ENCODE data around the gene ELOVL3. TPM values are rescaled to one million over a fixed set of nuclear protein-coding genes. Genes with fewer than 3 reads are reported as not detected.
A peak's percentile ranks its signal among the peaks of the same experiment; 100 is the strongest.

ELOVL3 gene
- total and polyA plus RNA-seq, 2 of the 4 experiments (the other 2 are of a cell fraction), result 0.09 to 0.36 TPM

- intact Hi-C loops (cut with micrococcal nuclease), result loop anchor here (2.0 kb wide), 1 partner anchor 22 kb away; no protein-coding TSS in a partner anchor
- Histone ChIP-seq H3K4ac (ENCODE audit: low read depth, low read length) (no peak overlapping the region), H3K27me3 (ENCODE audit: control insufficient read depth, insufficient read depth, low read length) (no peaks in the 10 kb centered on the region), H4K5ac (ENCODE audit: low read depth, low read length) (no peak overlapping the region), H3K23ac (ENCODE audit: low read depth, low read length) (peak overlapping the region; percentile 36; the same call in 1 of the 2 replicates), H3K9me1 (ENCODE audit: insufficient read depth, low read length) (peaks cover 34% of the 10 kb centered on the region), H3K56ac (ENCODE audit: extremely low read depth, insufficient read depth, low read length) (0 out of 2 replicates have a peak overlapping the region, but pooled peaks have one; percentile 4), H3K18ac (ENCODE audit: low read depth, low read length) (no peak overlapping the region), H2AFZ (replicated peaks; ENCODE audit: low read length, poor library complexity) (no peak overlapping the region), H2BK120ac (ENCODE audit: low read depth, low read length) (no peak overlapping the region), H4K8ac (ENCODE audit: low read depth in 2 of 2, low read length in 2 of 2) (no peak overlapping the region; a peak in 1 of 4 replicates), H2BK5ac (ENCODE audit: low read depth, low read length, poor library complexity, severe bottlenecking) (peak overlapping the region; percentile 36), H4K91ac (ENCODE audit: insufficient read depth, low read depth, low read length) (no peak overlapping the region), H2AK9ac (replicated peaks; ENCODE audit: low read depth, low read length, poor library complexity) (no peak overlapping the region), H3K14ac (replicated peaks; ENCODE audit: low read depth, low read length) (no peak overlapping the region; the same call in 1 of the 2 replicates), H3K9ac (ENCODE audit: low read depth, low read length) (peak overlapping the region; percentile 45; the same call in 1 of the 2 replicates), H2BK15ac (ENCODE audit: low read depth, low read length) (no peak overlapping the region), H3K79me1 (ENCODE audit: low read depth in 1 of 2, low read length in 2 of 2) (peaks cover 28 to 75% of the 10 kb centered on the region in 2 experiments), H2AK5ac (ENCODE audit: low read depth, low read length) (no peak overlapping the region), H4K20me1 (ENCODE audit: insufficient read depth, low read length) (peaks cover 77% of the 10 kb centered on the region), H3K9me3 (ENCODE audit: control insufficient read depth, insufficient read depth, low read length) (no peaks in the 10 kb centered on the region), H3K27ac (ENCODE audit: insufficient read depth, low read length) (no peak overlapping the region), H2BK20ac (ENCODE audit: low read depth, low read length) (no peak overlapping the region), H3K4me1 (ENCODE audit: control insufficient read depth, insufficient read depth, low read length) (peaks cover 17% of the 10 kb centered on the region), H3K4me2 (ENCODE audit: low read depth, low read length) (peak overlapping the region; percentile 32; the same call in 1 of the 2 replicates), H3K4me3 (ENCODE audit: insufficient read depth, low read depth, low read length) (no peak overlapping the region), H3K36me3 (ENCODE audit: control insufficient read depth, insufficient read depth, low read length) (peaks cover 4% of the 10 kb centered on the region; the same call in 1 of the 2 replicates)
- no peak for TF ChIP-seq CEBPB (IDR thresholded peaks at IDR 0.05; ENCODE audit: low read depth, low read length)
- TF ChIP-seq BHLHE40 (IDR thresholded peaks at IDR 0.05; ENCODE audit: low read depth, low read length), result no peak
- TF ChIP-seq MAFK (IDR thresholded peaks at IDR 0.05; ENCODE audit: low read depth, low read length), result no peak
- no peak for TF ChIP-seq RAD21 (IDR thresholded peaks at IDR 0.05; ENCODE audit: low read length)
- TF ChIP-seq POLR2A (IDR thresholded peaks at IDR 0.05; ENCODE audit: low read depth, low read length), result no peak
- no peak for TF ChIP-seq RFX5 (IDR thresholded peaks at IDR 0.05; ENCODE audit: low read depth, low read length)
- no peak for TF ChIP-seq MAZ (IDR thresholded peaks at IDR 0.05; ENCODE audit: borderline replicate concordance, low read depth, low read length)
- no peak for TF ChIP-seq NFE2L2 (IDR thresholded peaks at IDR 0.05; ENCODE audit: low read depth, low read length)
- TF ChIP-seq MXI1 (IDR thresholded peaks at IDR 0.05; ENCODE audit: borderline replicate concordance, low read depth, low read length), result no peak
- TF ChIP-seq FOS (IDR thresholded peaks at IDR 0.05; ENCODE audit: low read depth, low read length), result no peak
- TF ChIP-seq CHD1 (IDR thresholded peaks at IDR 0.05; ENCODE audit: low read depth, low read length), result no peak
- no peak for TF ChIP-seq RCOR1 (IDR thresholded peaks at IDR 0.05; ENCODE audit: insufficient replicate concordance, low read length)
- TF ChIP-seq, protein P1, sequence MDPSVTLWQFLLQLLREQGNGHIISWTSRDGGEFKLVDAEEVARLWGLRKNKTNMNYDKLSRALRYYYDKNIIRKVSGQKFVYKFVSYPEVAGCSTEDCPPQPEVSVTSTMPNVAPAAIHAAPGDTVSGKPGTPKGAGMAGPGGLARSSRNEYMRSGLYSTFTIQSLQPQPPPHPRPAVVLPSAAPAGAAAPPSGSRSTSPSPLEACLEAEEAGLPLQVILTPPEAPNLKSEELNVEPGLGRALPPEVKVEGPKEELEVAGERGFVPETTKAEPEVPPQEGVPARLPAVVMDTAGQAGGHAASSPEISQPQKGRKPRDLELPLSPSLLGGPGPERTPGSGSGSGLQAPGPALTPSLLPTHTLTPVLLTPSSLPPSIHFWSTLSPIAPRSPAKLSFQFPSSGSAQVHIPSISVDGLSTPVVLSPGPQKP (IDR thresholded peaks at IDR 0.05; ENCODE audit: borderline replicate concordance, low read depth, low read length), result no peak
- no peak for TF ChIP-seq SMC3 (IDR thresholded peaks at IDR 0.05; ENCODE audit: low read depth, low read length)
- TF ChIP-seq, protein P2, sequence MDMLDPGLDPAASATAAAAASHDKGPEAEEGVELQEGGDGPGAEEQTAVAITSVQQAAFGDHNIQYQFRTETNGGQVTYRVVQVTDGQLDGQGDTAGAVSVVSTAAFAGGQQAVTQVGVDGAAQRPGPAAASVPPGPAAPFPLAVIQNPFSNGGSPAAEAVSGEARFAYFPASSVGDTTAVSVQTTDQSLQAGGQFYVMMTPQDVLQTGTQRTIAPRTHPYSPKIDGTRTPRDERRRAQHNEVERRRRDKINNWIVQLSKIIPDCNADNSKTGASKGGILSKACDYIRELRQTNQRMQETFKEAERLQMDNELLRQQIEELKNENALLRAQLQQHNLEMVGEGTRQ (IDR thresholded peaks at IDR 0.05; ENCODE audit: low read depth, low read length), result no peak
- TF ChIP-seq, protein P3, sequence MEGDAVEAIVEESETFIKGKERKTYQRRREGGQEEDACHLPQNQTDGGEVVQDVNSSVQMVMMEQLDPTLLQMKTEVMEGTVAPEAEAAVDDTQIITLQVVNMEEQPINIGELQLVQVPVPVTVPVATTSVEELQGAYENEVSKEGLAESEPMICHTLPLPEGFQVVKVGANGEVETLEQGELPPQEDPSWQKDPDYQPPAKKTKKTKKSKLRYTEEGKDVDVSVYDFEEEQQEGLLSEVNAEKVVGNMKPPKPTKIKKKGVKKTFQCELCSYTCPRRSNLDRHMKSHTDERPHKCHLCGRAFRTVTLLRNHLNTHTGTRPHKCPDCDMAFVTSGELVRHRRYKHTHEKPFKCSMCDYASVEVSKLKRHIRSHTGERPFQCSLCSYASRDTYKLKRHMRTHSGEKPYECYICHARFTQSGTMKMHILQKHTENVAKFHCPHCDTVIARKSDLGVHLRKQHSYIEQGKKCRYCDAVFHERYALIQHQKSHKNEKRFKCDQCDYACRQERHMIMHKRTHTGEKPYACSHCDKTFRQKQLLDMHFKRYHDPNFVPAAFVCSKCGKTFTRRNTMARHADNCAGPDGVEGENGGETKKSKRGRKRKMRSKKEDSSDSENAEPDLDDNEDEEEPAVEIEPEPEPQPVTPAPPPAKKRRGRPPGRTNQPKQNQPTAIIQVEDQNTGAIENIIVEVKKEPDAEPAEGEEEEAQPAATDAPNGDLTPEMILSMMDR (conservative IDR thresholded peaks at IDR 0.05; ENCODE audit: low read depth, low read length), result no peak
- ATAC-seq (ENCODE audit: low read depth), result peak; percentile 66
- no TSS peak for BruUV-seq (replicated peaks)
- POLR2A ChIA-PET (ENCODE audit: unreplicated experiment), result no interaction called here
- in situ Hi-C loops (cut with MboI; ENCODE audit: low sequenced_read_pairs), result no loop called here
- peak; percentile 59 for DNase-seq
- CTCF ChIA-PET, result interaction anchor here (0.7 kb wide), 1 partner anchor 84 kb away, joined by 3 read pairs; no protein-coding TSS in a partner anchor
- dilution Hi-C loops (cut with HindIII; ENCODE audit: low sequenced_read_pairs, unreplicated experiment), result no loop called here
Observed at GRCh38 chr10:102268375-102268888, 42.3 kb downstream of the ELOVL3 start.

Data from IMR-90 (cell line).